LNCaP clone FGC (cell line): ENCODE data around the gene SVEP1.
"Not testable (repeated sequence)": the region's sequence is repeated elsewhere in the genome, so short reads cannot be mapped to it uniquely, and the experiment has no call there.

Experiments
- DNase-seq: peaks from one replicate; pipeline ENCODE4 v3.0.0-alpha.2; 2011; ENCODE audit warnings: low read depth
- H3K4me3 ChIP-seq: 2 replicates; pipeline ENCODE4 v1.5.1; 2011; ENCODE audit warnings: mild to moderate bottlenecking, low read depth, low read length, control low read depth
- TF ChIP-seq, protein P1 (sequence below): IDR thresholded peaks from 2 replicates; pipeline ENCODE4 v1.5.1; 2012; ENCODE audit warnings: mild to moderate bottlenecking; ENCODE audit not compliant: control insufficient read depth, insufficient read depth; ENCODE audit errors: extremely low read depth

The SVEP1 gene

GRCh38 chr9:110615498-110615897 lies 36.0 kb upstream of the SVEP1 start:
- no peak overlapping the region for H3K4me3 ChIP-seq
- TF ChIP-seq, protein P1, sequence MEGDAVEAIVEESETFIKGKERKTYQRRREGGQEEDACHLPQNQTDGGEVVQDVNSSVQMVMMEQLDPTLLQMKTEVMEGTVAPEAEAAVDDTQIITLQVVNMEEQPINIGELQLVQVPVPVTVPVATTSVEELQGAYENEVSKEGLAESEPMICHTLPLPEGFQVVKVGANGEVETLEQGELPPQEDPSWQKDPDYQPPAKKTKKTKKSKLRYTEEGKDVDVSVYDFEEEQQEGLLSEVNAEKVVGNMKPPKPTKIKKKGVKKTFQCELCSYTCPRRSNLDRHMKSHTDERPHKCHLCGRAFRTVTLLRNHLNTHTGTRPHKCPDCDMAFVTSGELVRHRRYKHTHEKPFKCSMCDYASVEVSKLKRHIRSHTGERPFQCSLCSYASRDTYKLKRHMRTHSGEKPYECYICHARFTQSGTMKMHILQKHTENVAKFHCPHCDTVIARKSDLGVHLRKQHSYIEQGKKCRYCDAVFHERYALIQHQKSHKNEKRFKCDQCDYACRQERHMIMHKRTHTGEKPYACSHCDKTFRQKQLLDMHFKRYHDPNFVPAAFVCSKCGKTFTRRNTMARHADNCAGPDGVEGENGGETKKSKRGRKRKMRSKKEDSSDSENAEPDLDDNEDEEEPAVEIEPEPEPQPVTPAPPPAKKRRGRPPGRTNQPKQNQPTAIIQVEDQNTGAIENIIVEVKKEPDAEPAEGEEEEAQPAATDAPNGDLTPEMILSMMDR: no peak
- no peak for DNase-seq

DNA sequence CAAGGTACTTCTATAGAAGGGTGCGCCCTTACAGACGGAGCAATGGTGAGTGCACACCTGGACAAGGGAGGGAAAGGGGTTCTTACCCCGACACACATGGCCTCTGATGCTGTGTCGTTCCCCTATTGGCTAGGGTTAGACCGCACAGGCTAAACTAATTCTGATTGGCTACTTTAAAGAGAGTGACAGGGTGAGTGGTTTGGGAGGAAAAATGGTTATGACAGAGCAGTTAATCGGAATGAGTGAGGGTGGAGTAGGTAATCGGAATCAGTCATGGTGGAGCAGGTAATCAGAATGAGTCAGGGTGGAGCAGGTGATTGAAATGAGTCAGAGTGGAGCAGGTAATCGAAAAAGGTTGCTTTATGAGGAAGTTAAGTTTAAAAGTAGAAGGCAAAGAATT lies 35.0 kb upstream of the SVEP1 start:
- DNase-seq, H3K4me3 ChIP-seq: not testable (repeated sequence)

GRCh38 chr9:110606179-110606790 lies 26.7 kb upstream of the SVEP1 start:
- no peak overlapping the region for H3K4me3 ChIP-seq
- no peak for DNase-seq
- TF ChIP-seq, protein P1: no peak

- TF ChIP-seq, protein P1: no peak
- H3K4me3 ChIP-seq: no peak overlapping the region
- no peak for DNase-seq
These were observed 26.0 kb upstream of the SVEP1 start for GRCh38 chr9:110605565-110605964.

GRCh38 chr9:110604171-110604601 lies 24.6 kb upstream of the SVEP1 start:
- TF ChIP-seq, protein P1: no peak
- H3K4me3 ChIP-seq: no peak overlapping the region
- no peak for DNase-seq

GRCh38 chr9:110602281-110602680 lies 22.7 kb upstream of the SVEP1 start:
- H3K4me3 ChIP-seq: no peak overlapping the region
- TF ChIP-seq, protein P1: no peak
- DNase-seq: no peak

DNA sequence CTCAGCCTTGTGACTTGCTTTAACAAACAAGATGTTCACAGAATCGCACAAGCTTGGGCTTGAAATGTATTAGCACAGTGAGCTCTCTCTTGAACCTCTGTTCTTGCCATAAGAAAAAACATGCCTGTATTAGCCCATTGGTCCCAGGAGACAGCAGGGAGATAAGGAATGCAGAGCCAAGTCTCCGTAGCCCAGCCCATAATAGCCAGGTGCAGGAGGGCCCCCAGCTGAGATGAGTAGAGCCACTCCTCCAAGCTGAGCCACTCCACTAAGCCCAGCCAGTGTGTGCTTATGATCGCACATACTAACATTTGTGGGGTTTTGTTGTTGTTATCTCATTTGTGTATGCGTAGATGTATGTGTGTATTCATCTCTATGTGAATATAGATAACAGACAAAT lies 21.6 kb upstream of the SVEP1 start:
- TF ChIP-seq, protein P1: no peak

GRCh38 chr9:110599468-110599867 lies 19.9 kb upstream of the SVEP1 start:
- no peak overlapping the region for H3K4me3 ChIP-seq
- DNase-seq: no peak
- TF ChIP-seq, protein P1: no peak

More for the DNA sequence above, 21.6 kb upstream of the SVEP1 start:
- no peak for DNase-seq
- H3K4me3 ChIP-seq: no peak overlapping the region
